Glutamatergic neuron (in vitro differentiated cells): ENCODE data around the gene SLC66A2. TPM values are rescaled to one million over a fixed set of nuclear protein-coding genes. Genes with fewer than 3 reads are reported as not detected.
"Not testable (repeated sequence)": the region's sequence is repeated elsewhere in the genome, so short reads cannot be mapped to it uniquely, and the experiment has no call there.

Experiments used
- DNase-seq: peaks from one replicate; pipeline ENCODE4 v3.0.0; 2022
- H3K27ac Mint-ChIP-seq: one replicate; pipeline ENCODE4 v1.8.0; 2020; ENCODE audit warnings: mild to moderate bottlenecking, mixed read lengths, inconsistent platforms; ENCODE audit not compliant: unreplicated experiment
- H3K27me3 Mint-ChIP-seq: one replicate; pipeline ENCODE4 v1.8.0; 2020; ENCODE audit warnings: mild to moderate bottlenecking, moderate library complexity, mixed read lengths, inconsistent platforms; ENCODE audit not compliant: unreplicated experiment
- H3K36me3 Mint-ChIP-seq: one replicate; pipeline ENCODE4 v1.8.0; 2020; ENCODE audit warnings: mild to moderate bottlenecking, mixed read lengths, inconsistent platforms; ENCODE audit not compliant: unreplicated experiment
- H3K4me1 Mint-ChIP-seq: one replicate; pipeline ENCODE4 v1.8.0; 2020; ENCODE audit warnings: mild to moderate bottlenecking, low read depth, mixed read lengths, inconsistent platforms; ENCODE audit not compliant: unreplicated experiment
- H3K4me3 Mint-ChIP-seq: one replicate; pipeline ENCODE4 v1.8.0; 2020; ENCODE audit warnings: mild to moderate bottlenecking, mixed read lengths, inconsistent platforms; ENCODE audit not compliant: unreplicated experiment
- H3K9me3 Mint-ChIP-seq: one replicate; pipeline ENCODE4 v1.8.0; 2020; ENCODE audit warnings: mild to moderate bottlenecking, moderate library complexity, mixed read lengths, inconsistent platforms; ENCODE audit not compliant: unreplicated experiment
- CTCF ChIP-seq: fragments of 200-600 bp; sonication (generic); IDR thresholded peaks from one replicate; pipeline ENCODE4 v1.5.0; 2021; ENCODE audit not compliant: partially characterized antibody, unreplicated experiment
- total RNA-seq: library from RNA; stranded (reverse); fragmentation: NEBNext Ultra II Directional; extraction: Animal tissue kit (Norgen Biotek cat#: 25700); gene quantifications from one replicate; pipeline ENCODE4 v1.2.1, GENCODE V29; 2021; ENCODE audit not compliant: unreplicated experiment

SLC66A2 gene
- total RNA-seq, 1 donor from 2014 or later = 56.6 TPM

GRCh38 chr18:79961527-79962291, 10.3 kb upstream of the SLC66A2 start:
- no peak for TF ChIP-seq CTCF
- no peak overlapping the region for H3K4me3 Mint-ChIP-seq
- peaks cover 3% of the 10 kb centered on the region for H3K9me3 Mint-ChIP-seq
- H3K4me1 Mint-ChIP-seq = peaks cover 9% of the 10 kb centered on the region
- peaks cover 9% of the 10 kb centered on the region for H3K27me3 Mint-ChIP-seq
- H3K36me3 Mint-ChIP-seq = no peaks in the 10 kb centered on the region
- DNase-seq = no peak
- H3K27ac Mint-ChIP-seq = no peak overlapping the region

- peaks cover 9% of the 10 kb centered on the region for H3K4me1 Mint-ChIP-seq
- no peak for TF ChIP-seq CTCF
- H3K4me3 Mint-ChIP-seq = peak overlapping the region; percentile 30
- peaks cover 3% of the 10 kb centered on the region for H3K36me3 Mint-ChIP-seq
- H3K27ac Mint-ChIP-seq = no peak overlapping the region
- DNase-seq = no peak
- peaks cover 9% of the 10 kb centered on the region for H3K27me3 Mint-ChIP-seq
- peaks cover 3% of the 10 kb centered on the region for H3K9me3 Mint-ChIP-seq
Measured at GRCh38 chr18:79960921-79961526, 9.6 kb upstream of the SLC66A2 start.

GRCh38 chr18:79960161-79960801, 8.8 kb upstream of the SLC66A2 start:
- not testable (repeated sequence) for H3K36me3 Mint-ChIP-seq, H3K4me1 Mint-ChIP-seq, H3K27me3 Mint-ChIP-seq, H3K9me3 Mint-ChIP-seq, DNase-seq
- Mint-ChIP-seq H3K27ac (peak overlapping the region; percentile 66), H3K4me3 (peak overlapping the region; percentile 30)

GRCh38 chr18:79958981-79959380, 7.5 kb upstream of the SLC66A2 start:
- H3K36me3 Mint-ChIP-seq = peaks cover 3% of the 10 kb centered on the region
- H3K4me3 Mint-ChIP-seq = no peak overlapping the region
- peaks cover 10% of the 10 kb centered on the region for H3K27me3 Mint-ChIP-seq
- H3K9me3 Mint-ChIP-seq = peaks cover 3% of the 10 kb centered on the region
- TF ChIP-seq CTCF = no peak
- H3K27ac Mint-ChIP-seq = no peak overlapping the region
- DNase-seq = no peak
- H3K4me1 Mint-ChIP-seq = peaks cover 9% of the 10 kb centered on the region

- Mint-ChIP-seq H3K36me3 (peaks cover 3% of the 10 kb centered on the region), H3K4me3 (no peak overlapping the region), H3K27me3 (peaks cover 6% of the 10 kb centered on the region), H3K4me1 (peaks cover 9% of the 10 kb centered on the region), H3K9me3 (peaks cover 1% of the 10 kb centered on the region), H3K27ac (no peak overlapping the region)
- TF ChIP-seq CTCF = no peak
- DNase-seq = no peak
Measured at GRCh38 chr18:79956276-79956675, 4.8 kb upstream of the SLC66A2 start.
